ENCODE measurements around the gene MYMX. TPM values are rescaled to one million over a fixed set of nuclear protein-coding genes. Genes with fewer than 3 reads are reported as not detected.

Gene MYMX
- total and polyA plus RNA-seq, 2 of the 13 experiments (the other 11 are each of a cell fraction or from before 2014, with no cell fraction given): not detected

- in situ Hi-C loops (cut with HindIII; ENCODE audit: extremely low pct_ligation_motif_present, low pct_unique_long_range_greater_than_20kb) (no loop called here), intact Hi-C loops (cut with micrococcal nuclease; ENCODE audit: unreplicated experiment) (no loop called here)
- peaks cover 63% of the 10 kb centered on the region for H3K4me1 ChIP-seq (ENCODE audit: insufficient read depth, low read length)
- no peak overlapping the region for H2AFZ ChIP-seq (ENCODE audit: low read length)
- no TSS peak for BruUV-seq (replicated peaks)
- no peak overlapping the region for H3K4me3 ChIP-seq (replicated peaks in 1 of 3; ENCODE audit: insufficient read depth in 1 of 3, low read depth in 2 of 3, low read length in 3 of 3)
- CTCF ChIA-PET (ENCODE audit: low intra/inter-chr PET ratio, low total read pairs): no interaction called here
- no peaks in the 10 kb centered on the region; a peak in 2 of 5 replicates for H3K27me3 ChIP-seq (ENCODE audit: control insufficient read depth in 1 of 2, insufficient read depth in 2 of 2, low read length in 2 of 2)
- DNase-seq (ENCODE audit: low spot score): no peak
- H3K79me2 ChIP-seq (ENCODE audit: insufficient read depth, low read length): no peaks in the 10 kb centered on the region
- peak; percentile 11 for ATAC-seq
- no peaks in the 10 kb centered on the region for H3K36me3 ChIP-seq (replicated peaks in 1 of 2; ENCODE audit: control insufficient read depth in 1 of 2, insufficient read depth in 2 of 2, low read length in 2 of 2)
- no peaks in the 10 kb centered on the region for H3K9me3 ChIP-seq (ENCODE audit: low read length)
- WGBS (ENCODE audit: low lambda C conversion rate): 64% methylated on average over 11 of the region's 11 CpGs
- POLR2A ChIA-PET: interaction anchor here (1.5 to 2.3 kb wide), 4 partner anchors 7 to 22 kb away, joined by 3 to 15 read pairs (median 6); partner anchors contain the start of gene SLC29A1
- no peak overlapping the region for H3K27ac ChIP-seq (ENCODE audit: extremely low read length, insufficient read depth, low read length)
- no peak overlapping the region for H3K4me2 ChIP-seq (ENCODE audit: low read depth, low read length)
- TF ChIP-seq NFE2L2 (IDR thresholded peaks at IDR 0.05; ENCODE audit: low read length) (peak; percentile 52; the same call in 1 of the 2 replicates), STAG1 (CRISPR knock-in tag; IDR thresholded peaks at IDR 0.05) (no peak)
- no peak overlapping the region for H3K9ac ChIP-seq (ENCODE audit: insufficient read depth, low read depth, low read length)
- no peak for FAIRE-seq
- H4K20me1 ChIP-seq (ENCODE audit: insufficient read depth, low read length): no peaks in the 10 kb centered on the region
These were observed 15.0 kb upstream of the MYMX start for GRCh38 chr6:44201638-44202303.

- H3K9me3 ChIP-seq (ENCODE audit: low read length): no peaks in the 10 kb centered on the region
- no peaks in the 10 kb centered on the region for H4K20me1 ChIP-seq (ENCODE audit: insufficient read depth, low read length)
- 48% methylated on average over 4 of the region's 4 CpGs for WGBS (ENCODE audit: low lambda C conversion rate)
- H3K36me3 ChIP-seq (replicated peaks in 1 of 2; ENCODE audit: control insufficient read depth in 1 of 2, insufficient read depth in 2 of 2, low read length in 2 of 2): no peaks in the 10 kb centered on the region
- intact Hi-C loops (cut with micrococcal nuclease; ENCODE audit: unreplicated experiment): no loop called here
- BruUV-seq (replicated peaks): no TSS peak
- ChIA-PET POLR2A (interaction anchor here (1.3 to 2.3 kb wide), 3 partner anchors 8 to 44 kb away, joined by 3 to 15 read pairs (median 5); partner anchors contain the start of gene HSP90AB1), CTCF (ENCODE audit: low intra/inter-chr PET ratio, low total read pairs) (no interaction called here)
- H2AFZ ChIP-seq (ENCODE audit: low read length): no peak overlapping the region
- H3K4me1 ChIP-seq (ENCODE audit: insufficient read depth, low read length): peaks cover 63% of the 10 kb centered on the region
- H3K4me3 ChIP-seq (replicated peaks in 1 of 3; ENCODE audit: insufficient read depth in 1 of 3, low read depth in 2 of 3, low read length in 3 of 3): 0 out of 6 replicates have a peak overlapping the region, but pooled peaks of 1 of the 3 experiments have one; percentile 35
- ATAC-seq (peak; percentile 29), DNase-seq (ENCODE audit: low spot score) (no peak), FAIRE-seq (no peak)
- no peaks in the 10 kb centered on the region; a peak in 2 of 5 replicates for H3K27me3 ChIP-seq (ENCODE audit: control insufficient read depth in 1 of 2, insufficient read depth in 2 of 2, low read length in 2 of 2)
- in situ Hi-C loops (cut with HindIII; ENCODE audit: extremely low pct_ligation_motif_present, low pct_unique_long_range_greater_than_20kb): no loop called here
- H3K27ac ChIP-seq (ENCODE audit: extremely low read length, insufficient read depth, low read length): no peak overlapping the region
- peak overlapping the region; percentile 80 for H3K4me2 ChIP-seq (ENCODE audit: low read depth, low read length)
- no peak overlapping the region for H3K9ac ChIP-seq (ENCODE audit: insufficient read depth, low read depth, low read length)
- no peak for TF ChIP-seq ZBTB37 (CRISPR knock-in tag; IDR thresholded peaks at IDR 0.05)
- no peak for TF ChIP-seq SOX6 (IDR thresholded peaks at IDR 0.05)
- TF ChIP-seq SOX6 (CRISPR knock-in tag; IDR thresholded peaks at IDR 0.05): peak; percentile 49; the same call in 1 of the 2 replicates
- TF ChIP-seq ZNF281 (CRISPR knock-in tag; IDR thresholded peaks at IDR 0.05; ENCODE audit: borderline replicate concordance): peak; percentile 38; the same call in 1 of the 2 replicates
- TF ChIP-seq ZBTB42 (CRISPR knock-in tag; IDR thresholded peaks at IDR 0.05): no peak
- TF ChIP-seq SOX13 (IDR thresholded peaks at IDR 0.05): no peak
- TF ChIP-seq SOX13 (CRISPR knock-in tag; conservative IDR thresholded peaks at IDR 0.05 in 1 of 2, IDR thresholded peaks at IDR 0.05 in 1 of 2): peak in 1 of 2 experiments; percentile 43; a peak in 1 of 4 replicates
- H3K79me2 ChIP-seq (ENCODE audit: insufficient read depth, low read length): no peaks in the 10 kb centered on the region
These were observed 14.3 kb upstream of the MYMX start for GRCh38 chr6:44202332-44202971.
